ENCODE measurements around the gene ATG10. TPM values are rescaled to one million over a fixed set of nuclear protein-coding genes. Genes with fewer than 3 reads are reported as not detected.
"Not testable (repeated sequence)": the region's sequence is repeated elsewhere in the genome, so short reads cannot be mapped to it uniquely, and the experiment has no call there.

The ATG10 gene
- total and polyA plus RNA-seq, 11 donors: 2.7 to 10.7 (median 5.7) TPM

DNA sequence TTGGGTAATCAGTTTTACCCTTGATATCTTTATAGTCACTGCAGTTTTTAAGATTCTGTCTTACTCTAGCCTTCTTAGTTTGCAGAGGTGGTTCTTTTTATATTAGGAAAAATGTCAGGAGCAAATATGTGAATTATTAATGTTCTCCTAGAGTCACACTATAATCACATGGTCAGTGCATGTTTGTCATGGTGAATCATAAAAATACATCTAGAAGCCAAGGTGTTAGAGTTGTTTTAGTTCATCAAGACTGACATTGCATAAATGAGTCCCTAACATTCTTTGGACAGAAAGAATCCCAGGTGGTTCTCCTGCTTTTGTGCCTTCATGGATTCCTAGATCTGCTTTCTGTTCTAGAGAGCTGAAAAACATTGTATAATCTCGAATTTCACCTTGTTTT lies 22.9 kb downstream of the ATG10 start:
- H3K27me3 ChIP-seq: no peaks in the 10 kb centered on the region
- DNase-seq: no peak
- no peaks in the 10 kb centered on the region for H3K4me1 ChIP-seq
- no peak for ATAC-seq
- H3K36me3 ChIP-seq: peaks cover 0 to 15% (median 0%) of the 10 kb centered on the region in 9 donors
- no peak overlapping the region for H3K4me3 ChIP-seq
- H3K27ac ChIP-seq: no peak overlapping the region
- intact Hi-C loops (cut with DNase I): no loop called here
- TF ChIP-seq POLR2A (IDR thresholded peaks at IDR 0.05): no peak
- TF ChIP-seq, protein P1, sequence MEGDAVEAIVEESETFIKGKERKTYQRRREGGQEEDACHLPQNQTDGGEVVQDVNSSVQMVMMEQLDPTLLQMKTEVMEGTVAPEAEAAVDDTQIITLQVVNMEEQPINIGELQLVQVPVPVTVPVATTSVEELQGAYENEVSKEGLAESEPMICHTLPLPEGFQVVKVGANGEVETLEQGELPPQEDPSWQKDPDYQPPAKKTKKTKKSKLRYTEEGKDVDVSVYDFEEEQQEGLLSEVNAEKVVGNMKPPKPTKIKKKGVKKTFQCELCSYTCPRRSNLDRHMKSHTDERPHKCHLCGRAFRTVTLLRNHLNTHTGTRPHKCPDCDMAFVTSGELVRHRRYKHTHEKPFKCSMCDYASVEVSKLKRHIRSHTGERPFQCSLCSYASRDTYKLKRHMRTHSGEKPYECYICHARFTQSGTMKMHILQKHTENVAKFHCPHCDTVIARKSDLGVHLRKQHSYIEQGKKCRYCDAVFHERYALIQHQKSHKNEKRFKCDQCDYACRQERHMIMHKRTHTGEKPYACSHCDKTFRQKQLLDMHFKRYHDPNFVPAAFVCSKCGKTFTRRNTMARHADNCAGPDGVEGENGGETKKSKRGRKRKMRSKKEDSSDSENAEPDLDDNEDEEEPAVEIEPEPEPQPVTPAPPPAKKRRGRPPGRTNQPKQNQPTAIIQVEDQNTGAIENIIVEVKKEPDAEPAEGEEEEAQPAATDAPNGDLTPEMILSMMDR (IDR thresholded peaks at IDR 0.05): no peak
- 90 to 97% (median 95%) methylated on average over 1 of the region's 1 CpG for WGBS, 4 donors
- H3K9me3 ChIP-seq: no peaks in the 10 kb centered on the region

DNA sequence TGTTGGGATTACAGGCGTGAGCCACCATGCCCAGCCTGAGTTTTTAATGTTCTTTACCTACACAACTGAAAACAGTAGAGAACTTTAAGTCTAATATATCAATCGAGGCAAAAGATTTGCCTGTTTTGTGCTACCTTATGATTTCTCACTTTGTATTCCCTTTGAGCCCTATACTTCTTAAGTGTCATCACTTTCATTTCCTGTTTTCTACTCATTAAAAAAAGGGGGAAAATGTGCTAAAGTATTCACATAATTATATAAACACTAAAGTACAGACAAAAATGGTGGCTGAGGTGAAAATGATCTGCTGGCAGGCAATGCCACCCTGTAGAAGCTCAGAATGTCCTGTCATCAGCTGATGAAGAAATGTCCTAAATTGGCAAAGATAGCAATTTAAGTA lies 23.6 kb downstream of the ATG10 start:
- H3K4me3 ChIP-seq: no peak overlapping the region
- H3K4me1 ChIP-seq: no peaks in the 10 kb centered on the region
- intact Hi-C loops (cut with DNase I): no loop called here
- TF ChIP-seq, protein P1 (IDR thresholded peaks at IDR 0.05): no peak
- TF ChIP-seq POLR2A (IDR thresholded peaks at IDR 0.05): no peak
- WGBS, 4 donors: 94 to 97% (median 95%) methylated on average over 2 of the region's 2 CpGs
- DNase-seq (no peak), ATAC-seq (no peak)
- no peak overlapping the region for H3K27ac ChIP-seq
- no peaks in the 10 kb centered on the region for H3K9me3 ChIP-seq
- peaks cover 0 to 15% (median 0%) of the 10 kb centered on the region in 9 donors for H3K36me3 ChIP-seq
- no peaks in the 10 kb centered on the region for H3K27me3 ChIP-seq

DNA sequence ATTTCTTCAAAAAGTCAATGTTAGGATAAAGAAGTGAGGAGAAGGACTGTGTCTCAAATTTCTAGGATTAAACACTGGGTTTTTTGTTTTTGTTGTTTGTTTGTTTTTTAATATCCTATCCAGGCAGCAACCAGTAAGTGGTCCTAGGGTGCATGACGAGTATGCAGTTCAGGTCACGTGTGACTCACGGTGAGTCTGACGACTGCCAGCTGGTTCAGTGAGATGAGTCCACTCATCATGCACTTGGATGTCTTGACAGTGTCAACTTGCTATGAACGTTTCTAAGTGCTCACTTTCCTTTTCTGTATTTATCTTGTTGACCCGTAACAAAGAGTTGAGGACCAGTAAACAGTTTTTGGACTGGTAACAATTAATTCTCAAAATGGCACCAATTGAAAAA lies 32.7 kb downstream of the ATG10 start:
- no peaks in the 10 kb centered on the region for H3K9me3 ChIP-seq
- DNase-seq: peak in 1 of 5 donors; percentile 49
- H3K4me3 ChIP-seq: no peak overlapping the region
- WGBS, 4 donors: 31 to 52% (median 46%) methylated on average over 6 of the region's 6 CpGs
- intact Hi-C loops (cut with DNase I): no loop called here
- no peaks in the 10 kb centered on the region for H3K36me3 ChIP-seq
- H3K4me1 ChIP-seq: no peaks in the 10 kb centered on the region
- no peaks in the 10 kb centered on the region for H3K27me3 ChIP-seq
- H3K27ac ChIP-seq: no peak overlapping the region
- peak in 3 of 4 donors; percentile 49 to 83 (median 68) for ATAC-seq
- TF ChIP-seq, protein P1 (IDR thresholded peaks at IDR 0.05): no peak
- no peak for TF ChIP-seq POLR2A (IDR thresholded peaks at IDR 0.05)

DNA sequence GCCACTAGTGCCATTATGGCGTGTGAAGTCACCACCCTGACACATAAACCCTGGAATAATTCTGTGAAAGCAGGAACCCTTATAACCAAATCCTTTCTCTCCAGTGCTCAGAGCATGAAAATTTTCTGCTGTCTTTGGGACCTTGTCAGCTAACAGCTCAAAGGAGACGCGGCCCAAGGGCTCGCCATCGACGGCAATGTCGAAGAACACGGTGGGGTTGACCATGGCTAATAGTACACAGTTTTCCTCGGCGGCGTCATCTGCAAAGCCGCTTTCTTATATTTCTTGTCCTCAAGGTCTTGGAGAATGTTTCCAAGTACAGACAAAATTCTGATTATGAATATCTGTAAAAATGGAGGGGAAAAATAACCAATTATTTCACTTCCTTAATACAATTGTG lies 38.0 kb downstream of the ATG10 start:
- H3K27ac ChIP-seq; H3K4me3 ChIP-seq; H3K36me3 ChIP-seq; ATAC-seq; H3K9me3 ChIP-seq; intact Hi-C loops (cut with DNase I); H3K4me1 ChIP-seq; H3K27me3 ChIP-seq; DNase-seq: not testable (repeated sequence)
- WGBS, 4 donors: 97 to 99% (median 98%) methylated on average over 12 of the region's 12 CpGs

DNA sequence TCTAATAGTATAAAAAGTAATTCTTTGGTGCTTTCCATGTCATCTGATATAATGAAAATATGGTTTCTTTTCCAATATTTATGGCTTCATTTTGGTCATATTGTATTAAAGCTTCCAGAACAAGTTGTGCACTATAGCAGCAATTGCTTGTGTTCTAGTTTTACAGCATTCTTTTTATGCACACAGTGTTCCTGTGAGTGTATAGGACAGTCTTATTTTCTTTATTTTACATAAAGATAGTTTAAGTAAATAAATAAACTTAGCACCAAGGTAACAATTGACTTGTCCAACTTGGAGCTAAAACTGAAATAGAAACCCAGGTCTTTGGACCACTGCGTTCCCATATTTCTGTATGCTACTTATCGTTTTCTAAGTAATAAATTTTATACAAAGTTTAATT lies 38.9 kb downstream of the ATG10 start:
- H3K27ac ChIP-seq: no peak overlapping the region
- 96 to 100% (median 99%) methylated on average over 2 of the region's 2 CpGs for WGBS, 4 donors
- H3K36me3 ChIP-seq: peaks cover 0 to 5% (median 0%) of the 10 kb centered on the region in 9 donors
- DNase-seq (no peak), ATAC-seq (no peak)
- peaks cover 0 to 10% (median 0%) of the 10 kb centered on the region in 12 donors for H3K9me3 ChIP-seq
- H3K27me3 ChIP-seq: no peaks in the 10 kb centered on the region
- H3K4me3 ChIP-seq: no peak overlapping the region
- intact Hi-C loops (cut with DNase I): no loop called here
- no peaks in the 10 kb centered on the region for H3K4me1 ChIP-seq
- TF ChIP-seq POLR2A (IDR thresholded peaks at IDR 0.05): no peak
- TF ChIP-seq, protein P1 (IDR thresholded peaks at IDR 0.05): no peak

Data from heart left ventricle (tissue), 16 donors.